CD4-positive, alpha-beta memory T cell (primary cell): ENCODE results near the gene FERD3L. TPM values are rescaled to one million over a fixed set of nuclear protein-coding genes. Genes with fewer than 3 reads are reported as not detected.
"Not testable (repeated sequence)": the region's sequence is repeated elsewhere in the genome, so short reads cannot be mapped to it uniquely, and the experiment has no call there.

Experiments used
- CTCF ChIA-PET: fragments of 350-600 bp; sonication (Branson Sonifier 250); formaldehyde crosslinking; loops from one replicate; lab custom pipeline; 2021; ENCODE audit warnings: inconsistent platforms; ENCODE audit not compliant: partially characterized antibody; lab: Charles Lee
- POLR2A ChIA-PET: fragments of 350-600 bp; sonication (Branson Sonifier 250); formaldehyde crosslinking; loops from one replicate; lab custom pipeline; 2021; ENCODE audit not compliant: partially characterized antibody; lab: Charles Lee
- DNase-seq, 5 donors: peaks; one replicate each; pipeline versions ENCODE4 v3.0.0 to v3.0.0-alpha.2; 2020 to 2022; ENCODE audit warnings: mixed read lengths in 1 of 5
- H3K27ac ChIP-seq: one replicate; pipeline ENCODE4 v1.7.0; 2013; ENCODE audit warnings: low read depth, low read length
- H3K27me3 ChIP-seq: 2 replicates; pipeline ENCODE4 v1.7.0; 2013; ENCODE audit warnings: mild to moderate bottlenecking, low read length, moderate library complexity; ENCODE audit not compliant: insufficient read depth
- H3K36me3 ChIP-seq: 2 replicates; pipeline ENCODE4 v1.7.0; 2013; ENCODE audit warnings: mild to moderate bottlenecking, low read length, moderate library complexity; ENCODE audit not compliant: insufficient read depth
- H3K4me1 ChIP-seq: 2 replicates; pipeline ENCODE4 v1.7.0; 2013; ENCODE audit warnings: mild to moderate bottlenecking, low read length, moderate library complexity; ENCODE audit not compliant: insufficient read depth
- H3K4me3 ChIP-seq, 2 donors: one replicate each; pipeline ENCODE4 v1.7.0; 2013; ENCODE audit warnings: low read length in 2 of 2, mild to moderate bottlenecking in 1 of 2
- H3K9me3 ChIP-seq, 2 donors: one replicate each; pipeline ENCODE4 v1.7.0; 2013; ENCODE audit warnings: low read length in 2 of 2, control low read depth in 1 of 2; ENCODE audit not compliant: control insufficient read depth in 1 of 2
- H3K27ac Mint-ChIP-seq, 7 donors: one replicate each; pipeline ENCODE4 v1.8.0; 2020 to 2021; ENCODE audit warnings: mixed read lengths in 7 of 7, mild to moderate bottlenecking in 6 of 7, inconsistent platforms in 3 of 7, moderate library complexity in 3 of 7
- H3K27me3 Mint-ChIP-seq, 2 donors: one replicate each; pipeline ENCODE4 v1.8.0; 2020 to 2021; ENCODE audit warnings: mixed read lengths in 2 of 2
- H3K36me3 Mint-ChIP-seq, 2 donors: one replicate each; pipeline ENCODE4 v1.8.0; 2020 to 2021; ENCODE audit warnings: mixed read lengths in 2 of 2, inconsistent platforms in 1 of 2, mild to moderate bottlenecking in 1 of 2
- H3K4me1 Mint-ChIP-seq, 4 donors: one replicate each; pipeline ENCODE4 v1.8.0; 2020 to 2021; ENCODE audit warnings: mixed read lengths in 4 of 4, mild to moderate bottlenecking in 1 of 4
- H3K4me3 Mint-ChIP-seq, 8 donors: one replicate each; pipeline ENCODE4 v1.8.0; 2020 to 2021; ENCODE audit warnings: mixed read lengths in 8 of 8, mild to moderate bottlenecking in 7 of 8, moderate library complexity in 6 of 8, inconsistent platforms in 3 of 8
- H3K9me3 Mint-ChIP-seq, 8 donors: one replicate each; pipeline ENCODE4 v1.8.0; 2020 to 2021; ENCODE audit warnings: mixed read lengths in 8 of 8, mild to moderate bottlenecking in 5 of 8, inconsistent platforms in 3 of 8, moderate library complexity in 1 of 8
- intact Hi-C: fragments of 100-400 bp; cut with micrococcal nuclease; formaldehyde crosslinking; loops from one replicate; pipeline ENCODE4 v1.15.1; 2023
- polyA plus RNA-seq, 2 donors: library from polyadenylated mRNA; unstranded; fragments of 300-500 nt; fragmentation: Illumina TruSeq; gene quantifications; one replicate each; pipeline ENCODE4 v1.2.3, GENCODE V29; 2021
- total RNA-seq, 2 experiments: library from RNA; stranded (reverse); gene quantifications; one replicate each; pipeline ENCODE4 v1.2.3, GENCODE V29; 2021

The FERD3L gene, protein sequence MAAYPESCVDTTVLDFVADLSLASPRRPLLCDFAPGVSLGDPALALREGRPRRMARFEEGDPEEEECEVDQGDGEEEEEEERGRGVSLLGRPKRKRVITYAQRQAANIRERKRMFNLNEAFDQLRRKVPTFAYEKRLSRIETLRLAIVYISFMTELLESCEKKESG
- total RNA-seq (not detected), polyA plus RNA-seq (not detected)

DNA sequence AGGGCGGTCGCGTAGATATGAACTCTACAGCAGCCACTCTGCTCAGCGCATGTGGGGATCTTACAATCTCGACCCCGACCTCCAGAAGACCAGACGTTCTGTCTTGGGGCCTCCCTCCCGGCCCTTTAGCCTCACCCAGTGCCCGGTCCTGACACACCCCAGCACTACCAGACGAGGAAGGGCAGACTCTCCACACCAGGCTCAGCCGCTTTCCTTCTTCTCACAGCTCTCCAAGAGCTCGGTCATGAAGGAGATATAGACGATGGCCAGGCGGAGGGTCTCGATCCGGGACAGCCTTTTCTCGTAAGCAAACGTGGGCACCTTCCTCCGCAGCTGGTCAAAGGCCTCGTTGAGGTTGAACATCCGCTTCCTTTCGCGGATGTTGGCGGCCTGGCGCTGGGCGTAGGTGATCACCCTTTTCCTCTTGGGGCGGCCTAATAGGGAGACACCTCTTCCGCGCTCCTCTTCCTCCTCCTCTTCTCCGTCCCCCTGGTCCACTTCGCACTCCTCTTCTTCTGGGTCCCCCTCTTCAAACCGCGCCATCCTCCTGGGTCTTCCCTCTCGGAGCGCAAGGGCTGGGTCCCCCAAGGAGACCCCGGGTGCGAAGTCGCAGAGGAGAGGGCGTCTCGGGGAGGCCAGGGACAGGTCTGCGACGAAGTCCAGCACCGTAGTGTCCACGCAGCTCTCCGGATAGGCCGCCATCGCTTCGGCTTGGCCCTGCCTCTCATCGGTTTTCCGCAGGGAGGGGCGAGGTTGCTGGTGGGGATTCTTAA, at the start of gene FERD3L:
FERD3L (minus strand) TSS at position 761 of the 773 bp plus-strand sequence; CDS start at position 702, 59 bp downstream.
- intact Hi-C loops = no loop called here
- Histone ChIP-seq H3K27me3 (no peaks in the 10 kb centered on the region), H3K9me3 (no peaks in the 10 kb centered on the region), H3K36me3 (no peaks in the 10 kb centered on the region), H3K4me3 (no peak within 1 kb of the TSS), H3K4me1 (no peaks in the 10 kb centered on the region), H3K27ac (no peak within 1 kb of the TSS)
- H3K9me3 Mint-ChIP-seq = peaks cover 0 to 19% (median 9%) of the 10 kb centered on the region in 8 donors
- H3K4me1 Mint-ChIP-seq = no peaks in the 10 kb centered on the region
- POLR2A ChIA-PET = no interaction called here
- H3K36me3 Mint-ChIP-seq = no peaks in the 10 kb centered on the region
- peaks cover 12 to 15% of the 10 kb centered on the region in 2 donors for H3K27me3 Mint-ChIP-seq
- CTCF ChIA-PET = no interaction called here
- no peak within 1 kb of the TSS for H3K27ac Mint-ChIP-seq
- no peak within 1 kb of the TSS for H3K4me3 Mint-ChIP-seq
- no peak for DNase-seq

DNA sequence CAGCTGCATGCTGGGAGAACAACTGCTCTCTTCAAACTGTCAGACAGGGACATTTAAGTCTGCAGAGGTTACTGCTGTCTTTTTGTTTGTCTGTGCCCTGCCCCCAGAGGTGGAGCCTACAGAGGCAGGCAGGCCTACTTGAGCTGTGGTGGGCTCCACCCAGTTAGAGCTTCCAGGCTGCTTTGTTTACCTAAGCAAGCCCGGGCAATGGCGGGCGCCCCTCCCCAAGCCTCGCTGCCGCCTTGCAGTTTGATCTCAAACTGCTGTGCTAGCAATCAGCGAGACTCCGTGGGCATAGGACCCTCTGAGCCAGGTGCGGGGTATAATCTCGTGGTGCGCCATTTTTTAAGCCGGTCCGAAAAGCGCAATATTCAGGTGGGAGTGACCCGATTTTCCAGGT, 49.2 kb upstream of the FERD3L start:
- H3K4me3 ChIP-seq, H3K9me3 ChIP-seq, CTCF ChIA-PET, H3K27ac ChIP-seq, H3K4me3 Mint-ChIP-seq, DNase-seq, H3K36me3 ChIP-seq, H3K9me3 Mint-ChIP-seq, H3K27ac Mint-ChIP-seq, H3K4me1 Mint-ChIP-seq, H3K27me3 ChIP-seq, POLR2A ChIA-PET, H3K4me1 ChIP-seq, intact Hi-C loops, H3K36me3 Mint-ChIP-seq, H3K27me3 Mint-ChIP-seq: not testable (repeated sequence)

DNA sequence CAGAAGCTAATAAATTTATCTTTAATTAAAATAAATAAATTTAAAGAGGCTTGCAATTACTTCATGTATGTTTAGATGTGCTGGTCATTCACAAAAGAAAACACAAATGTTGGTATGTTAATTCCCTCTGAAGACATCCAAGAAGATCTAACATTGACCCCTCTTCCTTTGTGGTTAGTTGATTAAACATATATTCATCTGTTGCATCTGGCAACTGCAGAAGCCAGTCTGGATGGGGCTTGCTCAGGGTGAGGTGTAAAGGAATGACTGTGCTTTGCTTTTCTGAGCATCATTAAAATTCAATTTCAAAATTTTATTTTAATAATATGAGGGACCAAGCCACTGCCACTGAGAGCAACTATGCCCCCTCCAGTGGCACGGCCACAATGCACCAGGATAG, 36.4 kb upstream of the FERD3L start:
- no peak overlapping the region for H3K4me3 ChIP-seq
- H3K4me1 ChIP-seq = no peaks in the 10 kb centered on the region
- POLR2A ChIA-PET = no interaction called here
- H3K27me3 Mint-ChIP-seq = peaks cover 0 to 1% of the 10 kb centered on the region in 2 donors
- H3K36me3 Mint-ChIP-seq = peaks cover 0 to 3% of the 10 kb centered on the region in 2 donors
- peaks cover 0 to 4% of the 10 kb centered on the region in 2 donors for H3K9me3 ChIP-seq
- no peak overlapping the region for H3K4me3 Mint-ChIP-seq
- H3K27ac Mint-ChIP-seq = no peak overlapping the region
- no peak overlapping the region for H3K27ac ChIP-seq
- no peak for DNase-seq
- CTCF ChIA-PET = no interaction called here
- H3K27me3 ChIP-seq = no peaks in the 10 kb centered on the region
- intact Hi-C loops = no loop called here
- peaks cover 3 to 31% (median 22%) of the 10 kb centered on the region in 8 donors for H3K9me3 Mint-ChIP-seq
- no peaks in the 10 kb centered on the region for H3K4me1 Mint-ChIP-seq
- H3K36me3 ChIP-seq = no peaks in the 10 kb centered on the region

DNA sequence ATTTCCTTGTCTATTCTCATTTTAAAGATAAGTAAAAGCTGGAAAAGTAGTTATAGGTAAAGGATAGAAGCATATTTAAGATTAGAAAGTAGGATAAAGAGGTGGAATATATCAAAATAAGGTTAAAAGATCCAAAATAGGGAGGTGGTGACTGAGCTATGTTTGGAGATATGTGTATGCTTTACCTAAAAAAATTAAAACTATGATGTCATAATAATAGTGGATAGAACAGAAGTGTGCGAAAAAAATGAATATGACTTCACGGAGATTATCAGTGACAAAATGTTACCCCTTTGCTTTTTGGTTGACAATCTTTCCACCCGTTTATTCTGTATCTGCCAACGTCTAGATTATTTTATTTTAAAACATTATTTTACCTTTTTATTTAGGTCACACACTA, 33.4 kb upstream of the FERD3L start:
- no peak overlapping the region for H3K4me3 Mint-ChIP-seq
- no peak overlapping the region for H3K4me3 ChIP-seq
- DNase-seq = no peak
- no peaks in the 10 kb centered on the region for H3K4me1 ChIP-seq
- H3K27me3 Mint-ChIP-seq = peaks cover 0 to 1% of the 10 kb centered on the region in 2 donors
- CTCF ChIA-PET = no interaction called here
- no peaks in the 10 kb centered on the region for H3K27me3 ChIP-seq
- intact Hi-C loops = no loop called here
- peaks cover 0 to 3% of the 10 kb centered on the region in 2 donors for H3K36me3 Mint-ChIP-seq
- H3K9me3 Mint-ChIP-seq = peaks cover 2 to 15% (median 9%) of the 10 kb centered on the region in 8 donors
- H3K4me1 Mint-ChIP-seq = no peaks in the 10 kb centered on the region
- H3K27ac ChIP-seq = no peak overlapping the region
- H3K36me3 ChIP-seq = no peaks in the 10 kb centered on the region
- no peak overlapping the region for H3K27ac Mint-ChIP-seq
- no peaks in the 10 kb centered on the region for H3K9me3 ChIP-seq
- POLR2A ChIA-PET = no interaction called here

DNA sequence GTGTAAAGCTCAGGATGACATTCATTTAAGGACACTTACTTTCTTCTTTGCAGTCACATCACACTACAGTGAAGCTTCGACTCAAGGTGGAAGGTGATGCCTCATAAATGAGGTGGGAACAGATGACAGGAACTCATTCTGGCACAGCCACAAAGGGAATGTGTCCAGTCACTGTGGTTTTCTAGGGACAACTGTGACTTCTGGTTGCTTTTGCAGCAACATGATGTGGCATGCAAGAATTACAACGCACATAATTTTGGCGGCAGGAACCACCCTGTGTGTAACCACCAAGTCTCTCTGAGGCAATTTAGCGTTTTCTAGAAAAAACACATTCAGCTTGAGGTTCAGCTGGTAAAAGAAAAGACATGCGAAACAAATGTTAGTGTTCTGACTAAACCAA, 32.0 kb upstream of the FERD3L start:
- Mint-ChIP-seq H3K4me3 (no peak overlapping the region), H3K27ac (no peak overlapping the region), H3K4me1 (no peaks in the 10 kb centered on the region), H3K9me3 (peaks cover 0 to 9% (median 1%) of the 10 kb centered on the region in 8 donors), H3K27me3 (peaks cover 0 to 1% of the 10 kb centered on the region in 2 donors), H3K36me3 (peaks cover 0 to under 1% of the 10 kb centered on the region in 2 donors)
- H3K27me3 ChIP-seq = no peaks in the 10 kb centered on the region
- H3K9me3 ChIP-seq = no peaks in the 10 kb centered on the region
- no peak for DNase-seq
- no peak overlapping the region for H3K27ac ChIP-seq
- H3K4me1 ChIP-seq = no peaks in the 10 kb centered on the region
- H3K36me3 ChIP-seq = no peaks in the 10 kb centered on the region
- no peak overlapping the region for H3K4me3 ChIP-seq
- POLR2A ChIA-PET = no interaction called here
- intact Hi-C loops = no loop called here
- CTCF ChIA-PET = no interaction called here

DNA sequence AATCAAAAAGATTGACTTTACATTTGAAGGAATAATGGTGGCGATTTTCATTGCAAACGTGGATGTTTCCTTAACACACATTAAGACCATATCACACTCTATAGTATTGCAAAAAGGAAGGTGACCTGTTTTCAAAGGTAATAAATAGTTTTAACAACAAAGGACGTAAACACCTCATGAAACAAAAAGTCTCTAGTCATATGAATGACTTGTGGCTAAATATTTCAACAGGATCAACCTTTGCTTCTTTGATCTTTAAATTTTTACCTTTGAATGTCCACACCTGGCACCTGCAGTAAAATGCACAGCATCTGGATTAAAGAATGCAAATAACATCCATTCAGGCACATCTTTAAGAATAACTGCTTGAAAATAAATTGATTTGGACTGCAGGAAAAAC, 30.0 kb upstream of the FERD3L start:
- CTCF ChIA-PET = no interaction called here
- H3K36me3 ChIP-seq = no peaks in the 10 kb centered on the region
- intact Hi-C loops = no loop called here
- no peaks in the 10 kb centered on the region for H3K9me3 ChIP-seq
- H3K4me1 ChIP-seq = no peaks in the 10 kb centered on the region
- no peak overlapping the region for H3K27ac ChIP-seq
- no peaks in the 10 kb centered on the region for H3K36me3 Mint-ChIP-seq
- H3K4me1 Mint-ChIP-seq = no peaks in the 10 kb centered on the region
- H3K4me3 Mint-ChIP-seq = no peak overlapping the region
- peaks cover 0 to 4% (median 0%) of the 10 kb centered on the region in 8 donors for H3K9me3 Mint-ChIP-seq
- H3K27me3 ChIP-seq = no peaks in the 10 kb centered on the region
- POLR2A ChIA-PET = no interaction called here
- DNase-seq = no peak
- no peak overlapping the region for H3K27ac Mint-ChIP-seq
- H3K27me3 Mint-ChIP-seq = peaks cover 0 to 1% of the 10 kb centered on the region in 2 donors
- H3K4me3 ChIP-seq = no peak overlapping the region

DNA sequence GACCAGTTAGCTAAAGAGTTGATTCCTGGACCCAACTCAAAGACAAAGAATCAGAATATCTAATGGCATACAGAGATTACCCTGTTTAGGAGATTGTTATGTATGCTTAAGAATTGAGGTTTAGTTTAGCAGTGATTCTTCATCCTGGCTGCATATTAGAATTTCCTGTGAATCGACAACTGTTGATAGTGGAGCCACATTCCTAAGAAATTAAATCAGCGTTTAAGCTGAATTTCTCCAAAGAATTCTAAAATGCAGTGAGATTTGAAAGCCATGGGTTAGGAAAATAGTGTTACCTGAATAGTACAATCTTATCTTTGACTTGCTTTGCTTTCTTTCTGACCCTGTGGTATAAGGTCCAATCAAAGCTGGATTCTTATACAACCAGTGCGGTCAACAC, 16.4 kb upstream of the FERD3L start:
- no peak overlapping the region for H3K27ac Mint-ChIP-seq
- Histone ChIP-seq H3K27me3 (no peaks in the 10 kb centered on the region), H3K4me1 (no peaks in the 10 kb centered on the region), H3K36me3 (no peaks in the 10 kb centered on the region), H3K27ac (no peak overlapping the region), H3K4me3 (no peak overlapping the region), H3K9me3 (no peaks in the 10 kb centered on the region)
- DNase-seq = no peak
- H3K4me1 Mint-ChIP-seq = no peaks in the 10 kb centered on the region
- no peak overlapping the region for H3K4me3 Mint-ChIP-seq
- H3K9me3 Mint-ChIP-seq = peaks cover 0 to 6% (median 0%) of the 10 kb centered on the region in 8 donors
- no peaks in the 10 kb centered on the region for H3K27me3 Mint-ChIP-seq
- CTCF ChIA-PET = no interaction called here
- intact Hi-C loops = no loop called here
- H3K36me3 Mint-ChIP-seq = no peaks in the 10 kb centered on the region
- POLR2A ChIA-PET = no interaction called here
